ENCODE data around the gene FHDC1. TPM values are rescaled to one million over a fixed set of nuclear protein-coding genes. Genes with fewer than 3 reads are reported as not detected.

FHDC1 gene
- total RNA-seq, 1 donor from 2014 or later = 2.1 TPM

DNA sequence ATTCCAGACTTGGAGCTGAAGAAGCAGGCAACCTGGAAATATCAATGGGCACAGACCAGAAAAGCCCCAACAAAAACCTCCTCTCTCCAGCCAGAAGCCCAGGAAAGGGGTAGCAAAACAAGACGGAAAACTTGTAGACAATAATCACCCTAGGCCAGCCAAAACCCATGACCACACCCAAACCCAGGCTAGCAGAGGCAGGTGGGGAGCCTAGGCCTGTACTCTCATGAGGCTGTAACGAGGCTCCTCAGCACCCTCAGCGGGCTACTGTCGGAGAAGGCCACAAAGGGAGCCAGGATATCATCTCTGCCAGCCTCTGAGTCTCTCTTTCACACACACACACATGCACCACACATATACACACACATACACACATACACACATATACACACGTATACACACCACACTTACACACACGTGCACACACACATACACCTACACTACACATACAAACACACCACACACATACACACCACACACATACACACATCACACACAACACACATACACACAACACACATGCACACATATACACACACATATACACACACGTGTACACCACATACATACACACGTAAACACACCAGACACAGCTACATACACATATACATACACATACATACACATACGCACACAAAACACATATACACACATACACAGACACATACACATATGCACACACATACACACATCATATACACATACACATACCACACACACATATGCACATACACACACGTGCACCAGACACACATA is 90.6 kb downstream of the FHDC1 start:
- no peak for DNase-seq (ENCODE audit: low read depth)
- TF ChIP-seq, protein P1, sequence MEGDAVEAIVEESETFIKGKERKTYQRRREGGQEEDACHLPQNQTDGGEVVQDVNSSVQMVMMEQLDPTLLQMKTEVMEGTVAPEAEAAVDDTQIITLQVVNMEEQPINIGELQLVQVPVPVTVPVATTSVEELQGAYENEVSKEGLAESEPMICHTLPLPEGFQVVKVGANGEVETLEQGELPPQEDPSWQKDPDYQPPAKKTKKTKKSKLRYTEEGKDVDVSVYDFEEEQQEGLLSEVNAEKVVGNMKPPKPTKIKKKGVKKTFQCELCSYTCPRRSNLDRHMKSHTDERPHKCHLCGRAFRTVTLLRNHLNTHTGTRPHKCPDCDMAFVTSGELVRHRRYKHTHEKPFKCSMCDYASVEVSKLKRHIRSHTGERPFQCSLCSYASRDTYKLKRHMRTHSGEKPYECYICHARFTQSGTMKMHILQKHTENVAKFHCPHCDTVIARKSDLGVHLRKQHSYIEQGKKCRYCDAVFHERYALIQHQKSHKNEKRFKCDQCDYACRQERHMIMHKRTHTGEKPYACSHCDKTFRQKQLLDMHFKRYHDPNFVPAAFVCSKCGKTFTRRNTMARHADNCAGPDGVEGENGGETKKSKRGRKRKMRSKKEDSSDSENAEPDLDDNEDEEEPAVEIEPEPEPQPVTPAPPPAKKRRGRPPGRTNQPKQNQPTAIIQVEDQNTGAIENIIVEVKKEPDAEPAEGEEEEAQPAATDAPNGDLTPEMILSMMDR (conservative IDR thresholded peaks at IDR 0.05; ENCODE audit: low read depth, low read length) = no peak
- no peak overlapping the region for H3K4me3 ChIP-seq (ENCODE audit: low read depth, low read length)

DNA sequence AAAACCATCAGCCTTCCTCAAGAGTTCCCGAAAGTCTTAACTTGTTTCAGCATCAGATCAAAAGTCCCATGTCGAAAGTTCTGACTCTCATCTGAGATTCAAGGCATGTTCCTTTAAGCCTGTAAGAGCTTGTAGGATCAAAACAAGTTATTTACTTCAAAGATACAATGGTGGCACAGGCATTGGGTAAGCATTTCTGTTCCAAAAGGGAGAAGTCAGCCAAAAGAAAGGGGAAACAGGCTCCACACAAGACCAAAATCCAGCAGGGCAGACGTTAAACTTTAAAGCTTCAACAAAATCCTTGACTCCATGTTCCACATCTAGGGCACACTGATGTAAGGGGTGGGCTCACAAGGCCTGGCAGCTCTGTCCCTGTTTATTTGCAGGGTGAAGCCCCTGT is 91.7 kb downstream of the FHDC1 start:
- no peak for DNase-seq (ENCODE audit: low read depth)
- no peak overlapping the region for H3K4me3 ChIP-seq (ENCODE audit: low read depth, low read length)
- TF ChIP-seq, protein P1 (conservative IDR thresholded peaks at IDR 0.05; ENCODE audit: low read depth, low read length) = no peak

DNA sequence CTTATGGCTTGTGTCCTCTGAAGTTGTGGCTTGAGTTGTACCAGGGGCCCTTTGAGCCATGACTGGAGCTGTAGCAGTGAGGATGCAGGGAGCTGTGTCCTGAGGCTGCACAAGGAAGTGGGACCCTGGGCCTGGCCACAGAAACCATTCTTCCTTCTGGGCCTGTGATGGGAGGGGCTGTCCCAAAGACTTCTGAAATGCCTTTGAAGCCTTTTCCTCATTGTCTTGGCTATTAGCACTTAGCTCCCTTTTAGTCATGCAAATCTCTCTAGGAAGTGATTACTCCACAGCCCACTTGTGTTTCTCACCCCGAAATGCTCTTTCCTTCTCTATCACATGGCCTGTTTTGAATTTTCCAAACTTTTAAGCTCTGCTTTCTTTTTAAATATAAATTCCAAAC is 92.4 kb downstream of the FHDC1 start:
- TF ChIP-seq, protein P1 (conservative IDR thresholded peaks at IDR 0.05; ENCODE audit: low read depth, low read length) = no peak
- no peak for DNase-seq (ENCODE audit: low read depth)
- no peak overlapping the region for H3K4me3 ChIP-seq (ENCODE audit: low read depth, low read length)

Other genes starting within 250 kb of the FHDC1 start
- 0.12 and 0.36 TPM in 2 replicates for gene TIGD4, start 156.6 kb upstream of the FHDC1 start, total RNA-seq
- gene ARFIP1, start 156.4 kb upstream of the FHDC1 start, total RNA-seq = 29.1 and 33.9 TPM in 2 replicates